ENCODE data around the gene BPIFB3.

DNA sequence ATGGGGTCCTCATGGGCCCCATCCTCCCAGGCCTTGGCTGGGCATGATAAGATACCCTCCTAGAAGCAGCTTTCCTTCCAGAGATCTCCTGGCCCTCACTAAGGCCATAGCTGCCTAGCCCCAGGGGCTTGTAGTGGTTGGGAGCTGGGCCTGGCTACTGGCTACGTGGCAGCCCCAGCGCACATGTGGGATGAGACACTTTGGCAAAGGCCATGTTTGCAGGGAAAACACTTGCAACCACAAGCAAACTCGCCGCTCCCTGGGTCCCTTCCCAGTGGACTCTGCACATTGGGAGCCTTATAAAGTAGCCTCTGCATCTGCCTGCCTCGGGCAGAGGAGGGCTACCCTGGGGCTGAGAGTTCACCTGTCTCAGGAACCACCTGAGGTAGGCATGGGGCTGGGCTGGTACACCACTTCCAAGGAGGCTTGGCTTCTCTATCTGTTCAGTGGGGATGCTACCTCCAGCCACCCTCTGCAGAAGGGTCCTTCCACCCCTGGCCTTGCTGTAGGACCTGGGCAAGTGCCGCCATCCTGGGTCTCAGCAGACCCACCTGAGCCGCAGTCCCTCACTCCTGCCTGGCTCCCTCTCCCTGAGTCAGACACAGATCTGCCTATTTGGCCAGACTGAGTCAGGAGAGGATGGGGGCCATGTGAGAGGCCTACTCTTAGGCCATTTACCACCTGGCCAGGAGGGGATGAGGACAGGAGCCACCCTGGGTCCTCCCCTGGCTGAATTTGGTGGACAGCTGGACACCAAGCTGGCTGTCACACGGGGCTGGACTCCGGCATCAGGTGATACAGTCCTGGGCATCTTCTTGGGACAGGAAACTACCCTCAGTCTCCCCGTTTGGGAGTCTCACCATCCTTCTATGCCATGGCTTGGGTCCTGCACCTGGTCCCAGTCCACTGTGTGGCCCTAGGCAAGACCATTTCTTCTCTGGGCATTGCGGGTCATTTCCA is 46.0 kb upstream of the BPIFB3 start, which contains the start of gene BPIFB2:
- TF ChIP-seq, protein P1, sequence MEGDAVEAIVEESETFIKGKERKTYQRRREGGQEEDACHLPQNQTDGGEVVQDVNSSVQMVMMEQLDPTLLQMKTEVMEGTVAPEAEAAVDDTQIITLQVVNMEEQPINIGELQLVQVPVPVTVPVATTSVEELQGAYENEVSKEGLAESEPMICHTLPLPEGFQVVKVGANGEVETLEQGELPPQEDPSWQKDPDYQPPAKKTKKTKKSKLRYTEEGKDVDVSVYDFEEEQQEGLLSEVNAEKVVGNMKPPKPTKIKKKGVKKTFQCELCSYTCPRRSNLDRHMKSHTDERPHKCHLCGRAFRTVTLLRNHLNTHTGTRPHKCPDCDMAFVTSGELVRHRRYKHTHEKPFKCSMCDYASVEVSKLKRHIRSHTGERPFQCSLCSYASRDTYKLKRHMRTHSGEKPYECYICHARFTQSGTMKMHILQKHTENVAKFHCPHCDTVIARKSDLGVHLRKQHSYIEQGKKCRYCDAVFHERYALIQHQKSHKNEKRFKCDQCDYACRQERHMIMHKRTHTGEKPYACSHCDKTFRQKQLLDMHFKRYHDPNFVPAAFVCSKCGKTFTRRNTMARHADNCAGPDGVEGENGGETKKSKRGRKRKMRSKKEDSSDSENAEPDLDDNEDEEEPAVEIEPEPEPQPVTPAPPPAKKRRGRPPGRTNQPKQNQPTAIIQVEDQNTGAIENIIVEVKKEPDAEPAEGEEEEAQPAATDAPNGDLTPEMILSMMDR (IDR thresholded peaks at IDR 0.05) = no peak
- TF ChIP-seq POLR2A (IDR thresholded peaks at IDR 0.05) (no peak), EP300 (IDR thresholded peaks at IDR 0.05) (no peak)
